H1 (cell line): Measurements from ENCODE around the gene FAT2. TPM values are rescaled to one million over a fixed set of nuclear protein-coding genes. Genes with fewer than 3 reads are reported as not detected.

ENCODE experiments used
- CTCF ChIA-PET: fragments of 300-600 bp; sonication (Branson Sonifier 250); formaldehyde crosslinking; loops from one replicate; lab custom pipeline; 2021; ENCODE audit not compliant: partially characterized antibody; lab: Charles Lee
- POLR2A ChIA-PET: fragments of 300-600 bp; sonication (Branson Sonifier 250); formaldehyde crosslinking; loops from one replicate; lab custom pipeline; 2021; ENCODE audit warnings: inconsistent platforms; ENCODE audit not compliant: partially characterized antibody; lab: Charles Lee
- DNase-seq, 2 experiments: peaks; one replicate each; pipeline versions ENCODE4 v3.0.0 to v3.0.0-alpha.2; 2010 to 2022; ENCODE audit warnings: low spot score in 2 of 2, low read depth in 1 of 2, mixed read lengths in 1 of 2
- FAIRE-seq: peaks from 2 replicates; lab custom pipeline; 2011; peaks lifted over from hg19 to GRCh38; lab: Jason Lieb, UNC
- H2AFZ ChIP-seq: 2 replicates; pipeline ENCODE4 v1.8.1; 2012; ENCODE audit warnings: low read length, inconsistent platforms
- H2AK5ac ChIP-seq: 2 replicates; pipeline ENCODE4 v1.6.1; 2013; ENCODE audit warnings: low read depth, low read length
- H2BK120ac ChIP-seq: replicated peaks from 2 replicates; pipeline ENCODE3; 2013; ENCODE audit warnings: low read depth, low read length, inconsistent platforms
- H2BK12ac ChIP-seq: 2 replicates; pipeline ENCODE4 v1.6.1; 2013; ENCODE audit warnings: low read depth, low read length
- H2BK15ac ChIP-seq: 2 replicates; pipeline ENCODE4 v1.6.1; 2013; ENCODE audit warnings: low read length
- H2BK20ac ChIP-seq: 2 replicates; pipeline ENCODE4 v1.6.1; 2013; ENCODE audit warnings: low read length
- H2BK5ac ChIP-seq: 2 replicates; pipeline ENCODE4 v1.6.1; 2013; ENCODE audit warnings: low read depth, low read length
- H3K14ac ChIP-seq: 2 replicates; pipeline ENCODE4 v1.6.1; 2013; ENCODE audit warnings: inconsistent platforms; ENCODE audit not compliant: insufficient read length
- H3K18ac ChIP-seq: 2 replicates; pipeline ENCODE4 v1.6.1; 2013; ENCODE audit warnings: low read length; ENCODE audit errors: extremely low read depth
- H3K23ac ChIP-seq: 2 replicates; pipeline ENCODE4 v1.6.1; 2013; ENCODE audit warnings: inconsistent platforms; ENCODE audit not compliant: insufficient read length
- H3K23me2 ChIP-seq: 2 replicates; pipeline ENCODE4 v1.6.1; 2013; ENCODE audit warnings: low read depth, low read length
- H3K27ac ChIP-seq: 2 replicates; pipeline ENCODE4 v1.6.1; 2011; ENCODE audit warnings: low read depth, low read length, inconsistent platforms
- H3K27me3 ChIP-seq, 4 experiments: replicated peaks in 1 of 4; 1 replicate in 1 of 4; 2 replicates in 3 of 4; pipeline versions ENCODE4 v1.6.1 to v1.8.1; 2011 to 2013; ENCODE audit warnings: low read length in 3 of 4, mild to moderate bottlenecking in 3 of 4, inconsistent platforms in 2 of 4, mixed read lengths in 2 of 4, moderate library complexity in 1 of 4; ENCODE audit not compliant: control insufficient read depth in 3 of 4, insufficient read depth in 3 of 4; ENCODE audit errors: extremely low read depth in 1 of 4
- H3K36me3 ChIP-seq, 4 experiments: 2 replicates each; pipeline versions ENCODE4 v1.6.1 to v1.8.1; 2011 to 2013; ENCODE audit warnings: mild to moderate bottlenecking in 4 of 4, low read length in 3 of 4, moderate library complexity in 2 of 4, control low read depth in 1 of 4, inconsistent platforms in 1 of 4; ENCODE audit not compliant: insufficient read depth in 4 of 4, control insufficient read depth in 2 of 4
- H3K4ac ChIP-seq: replicated peaks from 2 replicates; pipeline ENCODE3; 2013; ENCODE audit warnings: low read length, low read depth, mixed read lengths, inconsistent platforms; ENCODE audit not compliant: insufficient read length
- H3K4me1 ChIP-seq, 4 experiments: replicated peaks in 1 of 4; 1 replicate in 1 of 4; 2 replicates in 3 of 4; pipeline versions ENCODE4 v1.6.1 to v1.8.1; 2011 to 2013; ENCODE audit warnings: low read length in 3 of 4, inconsistent platforms in 2 of 4, mixed read lengths in 1 of 4; ENCODE audit not compliant: insufficient read depth in 4 of 4, control insufficient read depth in 3 of 4
- H3K4me2 ChIP-seq, 2 experiments: 2 replicates each; pipeline versions ENCODE4 v1.6.1 to v1.8.1; 2011 to 2013; ENCODE audit warnings: low read depth in 2 of 2, low read length in 2 of 2, control low read depth in 1 of 2, inconsistent platforms in 1 of 2, mild to moderate bottlenecking in 1 of 2; ENCODE audit not compliant: insufficient read depth in 1 of 2
- H3K4me3 ChIP-seq, 4 experiments: fragments of 200-600, 300-600 bp in 1 of 4; sonication (generic), shearing (Covaris generic), sonication (Bioruptor Twin) in 1 of 4; 2 replicates each; pipeline versions ENCODE4 v1.5.1 to v1.8.1; 2011 to 2016; ENCODE audit warnings: low read length in 4 of 4, low read depth in 3 of 4, control low read depth in 2 of 4, inconsistent platforms in 2 of 4, mild to moderate bottlenecking in 2 of 4, mixed read lengths in 1 of 4, moderate library complexity in 1 of 4; ENCODE audit not compliant: insufficient read depth in 2 of 4; ENCODE audit errors: extremely low read depth in 1 of 4
- H3K56ac ChIP-seq: replicated peaks from 2 replicates; pipeline ENCODE3; 2013; ENCODE audit warnings: low read depth, mild to moderate bottlenecking, mixed read lengths, low read length, inconsistent platforms; ENCODE audit not compliant: insufficient read length
- H3K79me1 ChIP-seq: 2 replicates; pipeline ENCODE4 v1.6.1; 2013; ENCODE audit warnings: low read depth, low read length, control low read depth
- H3K79me2 ChIP-seq, 2 experiments: 2 replicates each; pipeline versions ENCODE4 v1.6.1 to v1.8.1; 2012 to 2013; ENCODE audit warnings: low read length in 2 of 2, mild to moderate bottlenecking in 2 of 2, inconsistent platforms in 1 of 2; ENCODE audit not compliant: insufficient read depth in 2 of 2, control insufficient read depth in 1 of 2
- H3K9ac ChIP-seq, 4 experiments: replicated peaks in 1 of 4; 1 replicate in 1 of 4; 2 replicates in 3 of 4; pipeline versions ENCODE4 v1.6.1 to v1.8.1; 2011 to 2013; ENCODE audit warnings: low read depth in 3 of 4, low read length in 3 of 4, control low read depth in 2 of 4, mild to moderate bottlenecking in 2 of 4, moderate library complexity in 2 of 4, inconsistent platforms in 1 of 4; ENCODE audit errors: extremely low read depth in 1 of 4
- H3K9me3 ChIP-seq, 2 experiments: 2 replicates each; pipeline versions ENCODE4 v1.6.1 to v1.8.1; 2012 to 2013; ENCODE audit warnings: mild to moderate bottlenecking in 2 of 2, moderate library complexity in 2 of 2, control low read depth in 1 of 2, inconsistent platforms in 1 of 2, low read depth in 1 of 2, low read length in 1 of 2, mixed read lengths in 1 of 2; ENCODE audit not compliant: insufficient read depth in 2 of 2
- H4K20me1 ChIP-seq, 2 experiments: replicated peaks in 1 of 2; 2 replicates each; pipeline versions ENCODE3 to v1.8.1; 2011 to 2013; ENCODE audit warnings: inconsistent platforms in 2 of 2, low read length in 2 of 2, mild to moderate bottlenecking in 1 of 2; ENCODE audit not compliant: insufficient read depth in 2 of 2, control insufficient read depth in 1 of 2
- H4K5ac ChIP-seq: 2 replicates; pipeline ENCODE4 v1.6.1; 2013; ENCODE audit warnings: low read length, low read depth, mixed read lengths, inconsistent platforms; ENCODE audit not compliant: insufficient read length
- H4K8ac ChIP-seq: 2 replicates; pipeline ENCODE4 v1.8.0; 2013; ENCODE audit warnings: mild to moderate bottlenecking, moderate library complexity, low read length, inconsistent platforms; ENCODE audit not compliant: insufficient read depth; ENCODE audit errors: extremely low read depth
- H4K91ac ChIP-seq: replicated peaks from 2 replicates; pipeline ENCODE3; 2013; ENCODE audit warnings: low read length, mixed read lengths, inconsistent platforms; ENCODE audit not compliant: insufficient read length
- BACH1 ChIP-seq: IDR thresholded peaks from 2 replicates; pipeline ENCODE4 v1.6.1; 2012; ENCODE audit warnings: low read length, improper control_type of control experiment
- CREB1 ChIP-seq: IDR thresholded peaks from 2 replicates; pipeline ENCODE4 v1.6.1; 2012; ENCODE audit warnings: inconsistent platforms
- EGR1 ChIP-seq: IDR thresholded peaks from 2 replicates; pipeline ENCODE4 v1.6.1; 2011; ENCODE audit warnings: low read depth, low read length, borderline replicate concordance
- SP2 ChIP-seq: IDR thresholded peaks from 2 replicates; pipeline ENCODE4 v1.6.1; 2012; ENCODE audit warnings: mild to moderate bottlenecking, low read length, inconsistent platforms
- WGBS, 2 experiments: shearing (Covaris generic) in 1 of 2; methylation state at CpG; one replicate each; pipeline versions ENCODE4 v1.1.6 to v1.1.7; 2013 to 2015; ENCODE audit warnings: low lambda C conversion rate in 2 of 2, mixed read lengths in 2 of 2, inconsistent platforms in 1 of 2, low coverage in 1 of 2, missing lambda C conversion rate in 1 of 2; ENCODE audit not compliant: insufficient replicate concordance in 2 of 2, insufficient coverage in 1 of 2, insufficient read length in 1 of 2; ENCODE audit errors: extremely low coverage in 1 of 2, missing lambda C conversion rate in 1 of 2; 5-methylcytosine and 5-hydroxymethylcytosine counted together
- polyA plus RNA-seq, 7 experiments: library from polyadenylated mRNA; depleted of rRNA in 3 of 7; stranded (reverse) in 5 of 7; unstranded in 2 of 7; fragments of >200 nt in 5 of 7; fragments of 200-250 nt in 2 of 7; gene quantifications; 1 replicate in 5 of 7; 2 replicates in 1 of 7; 4 replicates in 1 of 7; pipeline versions ENCODE4 v1.2.1 to v1.2.3, GENCODE V29; 2011 to 2013; ENCODE audit warnings: missing spikeins in 2 of 7, mixed read lengths in 2 of 7
- total RNA-seq: library from RNA; stranded (reverse); fragmentation: NEBNext Ultra II Directional; extraction: Animal tissue kit (Norgen Biotek cat#: 25700); gene quantifications from 2 replicates; pipeline ENCODE4 v1.2.1, GENCODE V29; 2021

FAT2 gene
- total and polyA plus RNA-seq, 2 of the 8 experiments (the other 6 are each of a cell fraction or from before 2014, with no cell fraction given), result 0.12 to 0.30 TPM

GRCh38 chr5:151551985-151552384 is 39.1 kb downstream of the FAT2 start:
- Histone ChIP-seq H2BK20ac (no peak overlapping the region), H3K4me3 (no peak overlapping the region), H2BK5ac (no peak overlapping the region), H3K9ac (no peak overlapping the region), H2AK5ac (no peak overlapping the region), H4K8ac (no peak overlapping the region), H2BK120ac (no peak overlapping the region), H3K14ac (no peak overlapping the region), H3K18ac (no peak overlapping the region), H3K4me1 (no peaks in the 10 kb centered on the region), H3K9me3 (no peaks in the 10 kb centered on the region), H3K27me3 (no peaks in the 10 kb centered on the region), H4K20me1 (no peaks in the 10 kb centered on the region), H3K23me2 (no peaks in the 10 kb centered on the region), H3K79me2 (no peaks in the 10 kb centered on the region), H3K4ac (no peak overlapping the region), H3K79me1 (no peaks in the 10 kb centered on the region), H3K27ac (no peak overlapping the region), H2BK15ac (no peak overlapping the region), H4K5ac (no peak overlapping the region), H2BK12ac (no peak overlapping the region), H3K56ac (no peak overlapping the region), H3K23ac (no peak overlapping the region), H3K36me3 (no peaks in the 10 kb centered on the region), H4K91ac (no peak overlapping the region), H2AFZ (no peak overlapping the region), H3K4me2 (no peak overlapping the region)
- no peak for FAIRE-seq
- 89% methylated on average over 3 of the region's 3 CpGs; no CpG with 5 or more reads in 1 of the 2 experiments for WGBS, 2 experiments
- CTCF ChIA-PET, result no interaction called here
- POLR2A ChIA-PET, result no interaction called here
- no peak for DNase-seq
- TF ChIP-seq BACH1 (no peak), EGR1 (no peak), SP2 (no peak), CREB1 (no peak)
